Activated CD4-positive, alpha-beta T cell treated with anti-CD3 and anti-CD28 coated beads, Interleukin-2, amount 10 ng/mL, durations not matched to agents 7 days and 5 days (primary cell): ENCODE results near the gene IL1R1. TPM values are rescaled to one million over a fixed set of nuclear protein-coding genes. Genes with fewer than 3 reads are reported as not detected.
A peak's percentile ranks its signal among the peaks of the same experiment; 100 is the strongest.

Source experiments
- CTCF ChIA-PET: fragments of 350-600 bp; sonication (Branson Sonifier 250); formaldehyde crosslinking; loops from one replicate; lab custom pipeline; 2021; ENCODE audit warnings: antibody characterized with exemption; lab: Charles Lee
- POLR2A ChIA-PET: fragments of 350-600 bp; sonication (Branson Sonifier 250); formaldehyde crosslinking; loops from one replicate; lab custom pipeline; 2021; ENCODE audit warnings: antibody characterized with exemption; lab: Charles Lee
- DNase-seq: peaks from one replicate; pipeline ENCODE4 v3.0.0-alpha.2; 2020
- H3K27ac Mint-ChIP-seq: one replicate; pipeline ENCODE4 v1.8.0; 2021; ENCODE audit warnings: mild to moderate bottlenecking, moderate library complexity, mixed read lengths
- H3K27me3 Mint-ChIP-seq: one replicate; pipeline ENCODE4 v1.8.0; 2021; ENCODE audit warnings: mixed read lengths
- H3K36me3 Mint-ChIP-seq: one replicate; pipeline ENCODE4 v1.8.0; 2021; ENCODE audit warnings: low read depth, mixed read lengths
- H3K4me1 Mint-ChIP-seq: one replicate; pipeline ENCODE4 v1.8.0; 2021; ENCODE audit warnings: mixed read lengths
- H3K4me3 Mint-ChIP-seq: one replicate; pipeline ENCODE4 v1.8.0; 2021; ENCODE audit warnings: mild to moderate bottlenecking, moderate library complexity, mixed read lengths
- H3K9me3 Mint-ChIP-seq: one replicate; pipeline ENCODE4 v1.8.0; 2021; ENCODE audit warnings: mixed read lengths
- total RNA-seq, 2 experiments: library from RNA; stranded (reverse); gene quantifications; one replicate each; pipeline ENCODE4 v1.2.3, GENCODE V29; 2021

The IL1R1 gene
- total RNA-seq, 2 experiments from 2014 or later = 0.81 to 1.3 TPM

DNA sequence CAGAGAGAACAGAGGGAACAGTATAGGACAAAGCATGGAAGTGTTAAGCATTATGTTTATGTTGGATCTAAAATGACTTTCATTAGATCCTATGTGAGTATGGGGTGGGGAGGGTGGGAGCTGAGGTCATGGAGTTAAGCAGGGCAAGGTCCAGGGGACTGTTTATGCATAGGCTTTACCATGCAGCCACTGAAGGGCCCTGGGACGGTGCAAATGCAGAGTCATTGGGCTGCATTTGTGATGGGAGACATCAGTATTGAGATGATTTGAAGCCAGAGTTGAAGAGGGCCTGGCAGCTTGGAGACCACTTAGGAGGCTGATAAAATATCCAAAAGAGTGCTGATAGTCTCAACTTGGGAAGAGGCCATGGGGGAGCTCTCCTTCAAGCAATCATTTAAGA, 66.9 kb downstream of the IL1R1 start:
- Mint-ChIP-seq H3K27me3 (peaks cover 2% of the 10 kb centered on the region), H3K9me3 (peaks cover 9% of the 10 kb centered on the region), H3K36me3 (peaks cover 1% of the 10 kb centered on the region), H3K4me1 (no peaks in the 10 kb centered on the region), H3K27ac (no peak overlapping the region), H3K4me3 (no peak overlapping the region)
- POLR2A ChIA-PET = no interaction called here
- DNase-seq = no peak
- CTCF ChIA-PET = no interaction called here

DNA sequence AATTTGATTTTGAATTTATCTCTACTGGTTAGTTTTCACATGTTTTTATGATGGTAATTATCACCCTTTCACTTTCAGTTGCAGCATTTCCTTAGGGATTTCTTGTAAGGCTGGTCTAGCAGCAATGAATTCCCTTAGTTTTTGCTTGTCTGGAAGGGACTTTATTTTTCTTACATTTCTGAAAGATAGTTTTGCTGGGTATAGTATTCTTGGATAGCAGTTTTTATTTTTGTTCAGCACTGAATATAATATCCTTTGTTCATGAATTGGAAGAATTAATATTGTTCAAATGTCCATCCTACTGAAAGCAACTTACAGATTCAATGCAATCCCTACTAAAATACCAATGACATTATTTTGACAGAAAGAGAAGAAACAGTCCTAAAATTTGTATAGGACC, 74.5 kb downstream of the IL1R1 start:
- CTCF ChIA-PET = no interaction called here
- Mint-ChIP-seq H3K4me3 (no peak overlapping the region), H3K9me3 (peaks cover 45% of the 10 kb centered on the region), H3K27ac (no peak overlapping the region), H3K4me1 (peaks cover 19% of the 10 kb centered on the region), H3K36me3 (peaks cover 24% of the 10 kb centered on the region), H3K27me3 (no peaks in the 10 kb centered on the region)
- POLR2A ChIA-PET = no interaction called here
- DNase-seq = no peak

DNA sequence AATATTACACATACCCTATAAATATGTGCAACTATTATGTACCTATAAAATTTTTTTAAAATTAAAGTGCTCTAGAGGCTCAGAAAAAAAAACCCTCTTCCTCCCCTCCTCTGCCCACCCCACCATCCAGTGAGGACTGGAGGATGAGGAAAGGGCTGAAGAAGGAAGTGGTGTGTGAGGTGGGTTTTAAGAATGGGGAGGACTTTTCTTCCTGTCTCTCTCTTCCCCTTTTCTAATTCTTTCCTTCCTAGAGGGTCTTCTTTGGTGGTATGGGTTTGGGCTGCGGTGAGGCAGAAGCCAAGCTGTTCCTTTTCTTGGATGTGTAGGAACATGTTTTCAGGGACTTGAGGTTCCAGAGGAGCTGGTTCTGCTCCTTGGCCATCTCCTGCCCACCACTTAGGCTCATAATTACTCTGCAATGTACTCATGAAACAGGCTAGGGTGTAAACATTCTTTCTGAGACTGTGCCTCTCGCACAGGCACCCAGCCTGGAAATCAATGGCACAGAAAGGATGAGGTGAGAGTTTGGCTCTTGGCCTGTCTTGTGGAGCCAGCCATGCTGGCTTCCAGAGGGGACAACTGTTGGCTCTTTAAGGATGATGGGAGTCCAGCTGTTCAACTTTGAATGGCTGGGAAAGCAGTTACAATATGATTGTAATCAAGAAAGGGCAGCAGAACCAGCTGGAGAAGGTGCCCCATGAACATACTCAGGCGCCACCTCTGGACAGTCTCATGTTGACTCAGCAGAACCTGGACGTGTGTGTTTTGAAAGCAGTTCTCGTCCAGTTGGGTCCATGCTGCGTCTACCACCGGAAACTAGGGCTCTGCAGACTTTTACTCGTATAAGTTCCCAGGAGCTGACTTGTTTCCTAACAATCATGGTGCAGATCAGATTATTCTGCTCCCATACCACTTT, 82.5 kb downstream of the IL1R1 start:
- peaks cover 14% of the 10 kb centered on the region for H3K9me3 Mint-ChIP-seq
- no peak for DNase-seq
- H3K27ac Mint-ChIP-seq = no peak overlapping the region
- H3K4me1 Mint-ChIP-seq = peaks cover 47% of the 10 kb centered on the region
- H3K27me3 Mint-ChIP-seq = no peaks in the 10 kb centered on the region
- CTCF ChIA-PET = no interaction called here
- no peak overlapping the region for H3K4me3 Mint-ChIP-seq
- peaks cover 5% of the 10 kb centered on the region for H3K36me3 Mint-ChIP-seq
- POLR2A ChIA-PET = no interaction called here

DNA sequence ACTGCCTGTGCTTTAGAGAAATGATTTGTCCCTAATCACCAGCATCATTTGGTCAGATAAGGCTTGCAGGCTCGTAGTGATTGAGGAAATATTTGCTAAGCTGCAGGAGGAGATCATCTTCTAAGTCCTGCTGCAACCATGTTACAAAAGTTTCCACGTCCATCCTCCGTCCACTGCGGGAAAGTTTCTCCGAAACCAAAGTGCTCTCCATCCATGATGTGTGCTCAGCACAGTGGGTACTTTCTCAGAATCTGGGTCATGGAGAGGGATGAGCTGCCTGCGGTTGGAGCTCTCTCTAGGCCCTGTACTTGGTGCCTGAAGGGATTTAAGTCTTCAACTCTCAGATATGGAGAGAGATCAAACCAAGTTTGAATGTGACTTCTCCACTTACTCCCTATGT, 83.6 kb downstream of the IL1R1 start:
- Mint-ChIP-seq H3K27me3 (no peaks in the 10 kb centered on the region), H3K9me3 (peaks cover 14% of the 10 kb centered on the region), H3K27ac (peak overlapping the region; percentile 89), H3K4me3 (no peak overlapping the region), H3K4me1 (peaks cover 49% of the 10 kb centered on the region), H3K36me3 (peaks cover 5% of the 10 kb centered on the region)
- ChIA-PET POLR2A (no interaction called here), CTCF (interaction anchor here (0.6 to 1.0 kb wide), 4 partner anchors 9 to 505 kb away, joined by 3 to 4 read pairs (median 3); no protein-coding TSS in a partner anchor)
- DNase-seq = no peak

DNA sequence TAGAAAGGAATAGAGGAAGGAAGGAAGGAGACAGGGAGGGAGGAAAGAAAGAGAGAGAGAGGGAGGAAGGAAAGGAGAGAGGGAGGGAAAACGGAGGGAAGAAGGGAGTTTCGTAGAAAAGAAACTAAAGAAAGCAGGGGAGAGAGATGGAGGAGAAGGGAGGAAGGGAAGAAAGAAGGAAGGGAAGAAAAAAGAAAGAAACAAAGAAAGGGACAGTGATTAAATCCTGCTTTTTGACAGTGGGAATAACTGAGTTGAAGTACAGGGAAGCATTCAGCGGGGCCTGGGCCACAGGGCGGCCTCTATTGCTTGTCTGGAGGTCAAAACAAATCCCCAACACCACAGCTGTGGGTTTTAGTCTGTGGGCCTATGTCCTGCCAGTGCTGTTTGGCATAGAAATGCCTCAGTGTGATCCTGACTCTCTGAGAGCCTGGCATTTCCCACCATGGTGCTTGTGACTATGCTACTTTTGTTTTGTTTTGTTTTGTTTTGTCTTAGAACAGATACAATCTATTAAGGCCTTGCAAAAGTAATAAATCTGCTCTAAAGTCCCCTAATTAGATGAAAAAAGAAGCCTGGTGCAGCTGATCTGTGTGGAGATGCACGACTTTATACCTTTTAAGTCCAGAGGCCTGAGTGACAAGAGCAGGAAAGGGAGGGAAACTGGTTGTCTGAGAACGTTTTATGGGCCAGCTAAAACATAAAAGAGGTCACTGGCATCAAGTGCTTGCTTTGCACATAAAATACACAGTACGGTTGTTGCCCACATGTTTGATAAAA, 84.3 kb downstream of the IL1R1 start:
- peak overlapping the region; percentile 89 for H3K27ac Mint-ChIP-seq
- ChIA-PET POLR2A (no interaction called here), CTCF (interaction anchor here (0.6 to 1.0 kb wide), 4 partner anchors 8 to 504 kb away, joined by 3 to 4 read pairs (median 3); no protein-coding TSS in a partner anchor)

DNA sequence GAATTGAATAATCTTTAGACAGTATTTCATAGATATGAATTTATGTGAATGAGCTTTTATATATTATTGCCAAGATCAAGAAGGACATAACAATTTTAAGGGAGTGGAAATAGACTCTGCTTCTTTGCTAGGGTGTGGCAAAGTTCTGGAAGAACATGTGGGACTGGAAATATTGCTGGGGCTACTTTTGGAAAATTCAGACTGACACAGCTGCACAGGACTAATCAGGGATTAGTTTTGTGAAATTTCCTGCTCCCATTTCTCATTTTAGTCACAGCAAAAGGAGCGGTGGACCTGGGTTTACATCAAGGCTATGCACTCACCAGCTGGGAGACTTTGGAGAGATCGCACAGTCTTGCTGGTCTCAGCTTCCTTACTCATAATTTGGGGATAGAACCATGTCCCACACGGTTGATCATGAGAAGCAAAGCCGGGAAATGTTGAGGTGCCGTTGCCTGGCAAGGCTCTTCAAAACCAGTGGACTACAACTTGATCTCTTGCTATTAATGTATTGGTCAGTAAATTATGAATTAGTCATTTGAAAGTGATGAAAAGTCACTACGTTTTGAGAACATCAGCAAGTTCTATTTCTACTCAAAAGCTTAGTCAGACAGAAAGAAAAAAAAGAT, 86.7 kb downstream of the IL1R1 start:
- Mint-ChIP-seq H3K36me3 (peaks cover 6% of the 10 kb centered on the region), H3K9me3 (peaks cover 11% of the 10 kb centered on the region), H3K27me3 (no peaks in the 10 kb centered on the region), H3K4me3 (no peak overlapping the region), H3K4me1 (peaks cover 50% of the 10 kb centered on the region), H3K27ac (no peak overlapping the region)
- ChIA-PET POLR2A (interaction anchor here (0.7 kb wide), 1 partner anchor 47 kb away, joined by 3 read pairs; no protein-coding TSS in a partner anchor), CTCF (interaction anchor here (0.5 to 1.0 kb wide), 2 partner anchors 93 to 206 kb away, joined by 3 to 4 read pairs; no protein-coding TSS in a partner anchor)
- no peak for DNase-seq

More for the DNA sequence above, 84.3 kb downstream of the IL1R1 start:
- DNase-seq = no peak
- no peak overlapping the region for H3K4me3 Mint-ChIP-seq
- peaks cover 8% of the 10 kb centered on the region for H3K36me3 Mint-ChIP-seq
- H3K27me3 Mint-ChIP-seq = no peaks in the 10 kb centered on the region
- peaks cover 49% of the 10 kb centered on the region for H3K4me1 Mint-ChIP-seq
- peaks cover 18% of the 10 kb centered on the region for H3K9me3 Mint-ChIP-seq

Other genes starting within 250 kb of the IL1R1 start
- under 1 TPM; 0.50 to 0.52 TPM for gene IL1R2, start 150.8 kb upstream of the IL1R1 start, total RNA-seq
- not detected for gene IL1RL2, start 44.3 kb downstream of the IL1R1 start, total RNA-seq
- gene IL1RL1, start 168.8 kb downstream of the IL1R1 start, total RNA-seq = under 1 TPM in 1 of 2 experiments, not detected in 1; 0.12 TPM
- 10 to 100 TPM; 19.2 to 22.1 TPM for gene IL18R1, start 213.1 kb downstream of the IL1R1 start, total RNA-seq